OCI-M2 (cell line): ENCODE results near the gene SLC30A1.
"Not testable (repeated sequence)": the region's sequence is repeated elsewhere in the genome, so short reads cannot be mapped to it uniquely, and the experiment has no call there.

ENCODE experiments used
- DNase-seq: peaks from one replicate; lab custom pipeline; 2025; ENCODE audit not compliant: unreplicated experiment; lab: John Stamatoyannopoulos, UW

The SLC30A1 gene

GRCh38 chr1:211548321-211549091, 30.5 kb downstream of the SLC30A1 start:
- no peak for DNase-seq

DNA sequence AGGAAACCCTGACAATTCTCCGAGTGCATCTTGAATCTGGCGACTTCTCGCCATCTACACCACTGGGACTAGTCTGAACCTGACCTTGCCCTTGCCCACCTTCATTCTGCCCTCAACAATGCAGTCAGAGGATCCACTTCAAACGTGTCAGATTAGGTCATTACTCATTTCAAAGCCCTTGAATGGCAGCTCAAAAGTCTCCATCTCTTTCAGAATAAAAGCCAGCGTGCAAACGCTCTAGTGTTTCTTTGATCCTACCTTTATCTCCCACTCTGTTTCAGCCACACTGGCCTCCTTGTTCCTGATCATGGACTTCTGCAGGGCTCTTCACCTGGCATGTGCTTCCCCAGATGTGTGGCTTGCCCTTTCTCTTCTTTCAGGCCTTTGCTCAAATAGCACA, 31.3 kb downstream of the SLC30A1 start:
- DNase-seq: no peak

DNA sequence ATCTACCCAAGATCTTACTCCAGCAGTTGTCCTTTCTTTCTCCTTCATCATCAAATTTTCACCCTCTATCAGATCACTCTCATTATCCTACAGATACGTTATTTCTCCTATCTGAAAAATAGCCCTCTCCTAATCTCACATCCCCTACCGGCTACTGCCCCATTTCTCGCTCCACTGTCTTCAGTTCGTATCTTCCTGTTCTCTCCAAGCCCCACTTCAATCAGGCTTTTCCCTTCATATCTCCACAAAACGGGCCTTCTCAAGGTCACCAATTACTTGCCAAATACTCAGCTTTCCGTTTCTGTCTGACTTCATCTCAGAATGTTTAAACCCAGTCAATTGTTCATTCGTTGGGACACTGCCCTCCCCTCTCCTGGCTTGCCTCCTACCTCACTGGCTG, 32.4 kb downstream of the SLC30A1 start:
- no peak for DNase-seq

- DNase-seq: no peak
Measured at GRCh38 chr1:211543025-211543424, 35.9 kb downstream of the SLC30A1 start.

DNA sequence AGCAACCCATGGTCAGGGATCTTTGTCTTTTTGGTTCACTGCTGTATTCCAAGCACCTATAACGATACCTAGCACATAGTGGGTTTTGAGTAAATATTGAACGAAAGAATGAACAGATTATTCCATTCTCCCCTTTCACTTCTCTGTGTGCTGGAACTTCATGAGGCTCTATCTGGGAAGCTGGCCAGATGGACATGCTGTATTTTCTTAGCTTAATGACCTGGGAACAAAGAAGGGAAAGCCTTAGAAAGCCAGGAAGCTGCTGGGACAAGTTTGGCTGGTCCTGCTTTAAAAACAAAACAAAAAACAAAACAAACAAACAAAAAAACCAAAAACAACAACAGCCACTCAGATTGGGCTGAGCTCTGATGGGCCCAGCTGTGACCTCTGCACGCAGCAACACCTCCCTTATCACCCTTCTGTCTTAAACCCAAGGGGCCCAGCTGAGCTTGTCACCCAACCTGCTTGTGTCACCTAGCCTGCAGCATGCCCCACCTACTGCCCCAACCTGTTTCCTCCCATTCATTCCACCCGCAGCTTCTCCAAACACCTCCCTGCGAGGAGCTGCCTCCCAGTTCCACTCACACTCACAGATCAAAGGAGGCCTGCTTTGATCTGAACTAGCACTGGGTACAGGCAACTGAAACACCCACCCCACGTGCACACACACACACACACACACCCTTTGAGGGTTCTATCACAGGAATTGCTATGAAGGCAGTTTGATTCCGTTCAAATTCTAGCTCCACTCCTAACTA, 37.1 kb downstream of the SLC30A1 start:
- no peak for DNase-seq

DNA sequence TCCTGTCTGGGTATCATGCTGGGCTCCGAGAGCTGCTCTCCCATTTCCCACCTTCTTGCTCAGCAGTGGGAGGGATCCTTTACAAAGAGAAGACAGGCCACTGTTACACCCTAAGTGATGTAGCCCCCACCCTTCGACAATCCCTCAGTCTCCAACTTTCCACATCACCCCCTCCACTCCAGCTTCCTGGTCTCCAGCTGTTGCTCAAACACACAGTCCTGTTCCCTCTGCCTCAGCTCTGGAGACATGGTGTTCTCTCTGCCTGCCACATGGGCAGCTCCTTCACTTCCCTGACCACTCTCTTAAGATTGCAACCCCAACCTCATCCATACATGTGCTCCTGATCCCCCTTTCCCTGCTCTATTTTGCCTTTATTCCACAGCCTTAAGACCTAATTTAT, 37.7 kb downstream of the SLC30A1 start:
- no peak for DNase-seq

GRCh38 chr1:211540824-211541223, 38.1 kb downstream of the SLC30A1 start:
- not testable (repeated sequence) for DNase-seq

DNA sequence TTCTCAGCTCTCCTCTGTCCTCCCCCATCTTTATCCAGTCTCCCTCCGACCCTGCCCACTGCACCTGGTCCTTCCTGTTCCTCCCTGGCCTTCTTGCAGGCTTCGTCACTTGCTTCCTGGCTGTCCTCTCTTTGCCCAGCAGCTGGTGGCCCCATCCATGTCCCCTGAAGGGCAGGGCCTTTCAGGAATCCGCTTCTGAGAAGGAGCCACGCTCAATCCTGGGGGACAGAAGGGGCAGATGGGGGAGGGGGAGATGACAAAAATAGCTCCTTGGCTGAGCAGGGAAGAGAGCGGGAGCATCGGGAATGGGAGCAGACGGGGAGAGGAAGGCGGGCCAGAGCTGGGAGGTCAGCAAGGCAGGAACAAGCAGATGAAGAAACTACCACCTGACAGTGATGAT, 40.7 kb downstream of the SLC30A1 start:
- no peak for DNase-seq

DNA sequence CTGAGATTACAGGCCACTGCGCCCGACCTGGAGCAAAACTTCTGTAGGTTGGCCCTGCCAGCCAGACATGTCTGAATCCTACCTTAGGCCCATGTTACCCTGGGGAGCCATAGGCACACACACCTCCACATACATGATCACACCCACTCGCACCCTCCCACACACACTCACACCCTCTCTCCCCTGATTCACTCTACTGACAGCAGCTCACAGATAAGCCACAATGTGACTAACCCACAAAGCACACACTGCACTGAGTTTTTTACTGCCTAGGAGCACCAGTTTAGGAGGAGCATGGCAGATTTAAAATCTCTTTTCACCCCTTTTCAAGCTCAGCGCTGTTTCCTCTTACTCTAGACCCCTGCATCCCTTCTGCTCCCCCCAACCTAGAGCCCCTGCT, 41.7 kb downstream of the SLC30A1 start:
- DNase-seq: no peak

GRCh38 chr1:211536606-211537005, 42.4 kb downstream of the SLC30A1 start:
- DNase-seq: no peak

DNA sequence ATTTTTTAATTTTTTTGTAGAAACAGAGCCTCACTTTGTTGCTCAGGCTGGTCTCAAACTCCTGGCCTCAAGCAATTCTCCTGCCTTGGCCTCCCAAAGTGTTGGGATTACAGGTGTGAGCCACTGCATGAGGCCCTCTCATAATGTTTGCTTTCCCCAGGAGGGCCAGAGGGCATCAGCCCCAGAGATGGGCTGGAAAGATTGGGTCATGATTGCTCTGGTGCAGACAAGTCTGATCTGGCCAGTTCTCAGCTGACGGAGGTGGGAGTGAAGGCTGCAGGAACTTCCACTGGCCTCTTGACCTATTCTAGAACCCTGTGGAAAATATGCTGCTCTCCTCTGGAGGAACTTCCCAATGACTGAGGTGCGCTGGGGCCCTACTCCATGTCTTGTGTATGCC, 43.6 kb downstream of the SLC30A1 start:
- DNase-seq: no peak

DNA sequence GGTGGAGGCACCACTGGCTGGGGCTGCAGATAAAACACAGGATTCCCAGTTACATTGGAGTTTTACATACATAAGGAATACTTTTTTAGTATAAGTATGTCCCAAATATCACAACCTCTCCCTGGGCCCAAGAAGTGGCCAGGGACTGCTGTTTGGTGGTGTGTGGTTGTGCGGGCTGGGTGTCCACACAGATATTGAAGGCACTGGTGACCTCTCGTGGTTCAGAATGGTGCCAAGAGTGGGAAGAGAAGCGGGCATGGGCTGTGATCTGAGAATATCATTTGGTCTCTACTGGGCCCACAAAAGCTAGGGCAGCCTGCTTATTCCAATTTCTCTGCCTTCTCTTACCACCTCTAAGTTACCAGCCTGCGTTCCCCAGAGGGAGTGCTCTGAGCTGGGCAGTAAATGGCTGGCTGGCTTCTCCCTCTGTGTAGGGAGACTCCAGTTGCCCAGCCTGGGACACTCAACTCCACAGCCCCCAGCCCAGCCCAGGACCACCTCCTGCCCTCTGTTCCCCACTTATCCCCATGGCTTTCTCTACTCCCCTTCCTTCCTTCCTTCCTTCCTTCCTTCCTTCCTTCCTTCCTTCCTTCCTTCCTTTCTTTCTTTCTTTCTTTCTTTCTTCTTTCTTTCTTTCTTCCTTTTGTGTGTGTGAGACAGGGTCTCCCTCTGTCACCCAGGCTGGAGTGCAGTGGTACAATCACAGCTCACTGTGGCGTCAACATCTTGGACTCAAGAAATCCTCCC, 44.2 kb downstream of the SLC30A1 start:
- no peak for DNase-seq

DNA sequence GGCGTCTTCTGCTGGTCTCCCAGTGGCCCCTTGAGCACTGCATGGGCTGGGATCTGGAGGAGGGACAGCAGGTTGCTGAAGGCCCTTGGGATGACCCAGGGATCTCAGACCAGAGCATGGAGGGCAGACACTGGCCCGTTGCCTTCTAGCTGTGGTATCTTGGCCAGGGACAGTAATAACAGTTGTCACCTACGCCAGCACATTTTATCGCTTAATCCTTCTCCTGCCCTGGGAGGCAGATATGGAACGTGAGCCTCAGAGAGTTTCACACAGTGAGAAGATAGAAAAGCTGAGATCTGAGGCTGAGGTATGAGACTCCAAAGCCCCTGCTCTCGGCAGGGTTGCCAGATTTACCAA, 46.9 kb downstream of the SLC30A1 start:
- DNase-seq: no peak

- DNase-seq: no peak
Measured at GRCh38 chr1:211531194-211532087, 47.5 kb downstream of the SLC30A1 start.

DNA sequence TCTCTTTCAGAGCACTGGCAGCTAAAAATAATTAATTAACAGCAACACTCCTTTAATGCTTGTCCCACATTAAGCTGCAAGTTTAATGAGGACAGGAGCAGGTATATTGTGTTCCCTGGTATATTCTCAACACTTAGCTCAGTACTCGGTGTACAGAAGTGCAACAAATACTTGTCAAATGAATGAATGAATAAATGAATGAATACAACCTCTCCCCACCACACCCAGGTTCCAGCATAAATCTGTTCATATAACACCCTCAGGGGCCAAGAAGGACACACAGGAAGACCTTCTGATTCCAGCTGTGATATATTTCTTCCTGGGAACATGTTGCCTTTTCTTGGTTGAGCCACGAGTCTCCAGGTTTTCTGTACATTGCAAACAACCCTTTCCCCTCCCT, 48.9 kb downstream of the SLC30A1 start:
- no peak for DNase-seq

DNA sequence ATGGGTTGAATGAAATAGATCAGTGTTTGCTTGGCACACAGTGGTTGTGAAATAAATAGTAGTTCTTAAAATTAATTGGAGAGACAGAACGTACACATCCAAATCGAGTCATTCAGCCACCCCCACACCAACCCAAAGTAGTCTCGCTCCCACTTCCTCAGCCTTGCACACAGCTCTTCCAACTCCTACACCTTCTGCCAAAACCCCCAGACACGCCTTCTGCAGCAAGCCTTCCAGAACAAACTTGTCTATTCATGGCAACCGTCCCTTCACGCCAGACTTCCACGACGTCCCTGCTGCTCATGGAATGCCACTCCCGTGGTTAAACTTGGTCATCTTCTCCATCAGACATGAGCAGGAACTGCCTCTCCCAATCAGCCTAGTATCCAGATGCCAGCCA, 49.5 kb downstream of the SLC30A1 start:
- no peak for DNase-seq

DNA sequence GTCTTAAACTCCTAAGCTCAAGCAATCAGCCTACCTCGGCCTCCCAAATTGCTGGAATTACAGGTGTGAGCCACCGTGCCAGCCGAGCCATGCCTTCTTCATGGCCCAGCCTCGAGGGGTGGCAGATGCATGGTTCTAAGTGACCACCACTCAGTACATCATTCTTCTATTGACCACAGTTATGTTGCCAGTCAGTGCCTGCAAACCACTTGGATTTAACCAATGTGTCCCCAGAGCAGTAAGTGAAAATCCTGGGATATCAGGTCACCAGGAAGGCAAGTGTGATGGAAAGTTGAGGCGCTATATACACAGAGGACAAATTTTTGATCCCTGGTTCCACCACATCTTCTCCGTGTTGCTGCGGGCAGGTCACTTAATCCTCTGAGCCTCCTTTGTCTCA, 50.0 kb downstream of the SLC30A1 start:
- no peak for DNase-seq

DNA sequence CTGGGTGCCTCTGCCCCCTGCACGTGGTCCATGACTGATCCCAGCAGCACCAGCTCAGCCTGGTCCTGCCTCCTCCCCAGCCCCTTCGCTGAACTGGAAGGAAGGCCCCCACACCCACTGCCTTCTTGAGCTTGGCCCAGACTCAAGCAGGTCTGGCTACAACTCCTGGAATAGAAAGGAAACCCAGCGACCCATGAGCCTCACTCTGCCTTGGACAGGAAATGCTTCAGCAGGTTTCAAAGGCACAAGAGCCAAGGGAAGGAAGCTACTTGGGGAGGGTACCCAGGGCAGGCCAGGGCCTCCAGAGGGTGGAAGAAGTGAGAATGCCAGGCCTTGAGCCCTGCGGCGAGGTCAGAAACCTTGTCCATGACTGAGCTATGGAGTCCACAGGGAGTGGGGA, 51.1 kb downstream of the SLC30A1 start:
- DNase-seq: no peak

- DNase-seq: no peak
Measured at GRCh38 chr1:211527006-211527405, 52.0 kb downstream of the SLC30A1 start.

DNA sequence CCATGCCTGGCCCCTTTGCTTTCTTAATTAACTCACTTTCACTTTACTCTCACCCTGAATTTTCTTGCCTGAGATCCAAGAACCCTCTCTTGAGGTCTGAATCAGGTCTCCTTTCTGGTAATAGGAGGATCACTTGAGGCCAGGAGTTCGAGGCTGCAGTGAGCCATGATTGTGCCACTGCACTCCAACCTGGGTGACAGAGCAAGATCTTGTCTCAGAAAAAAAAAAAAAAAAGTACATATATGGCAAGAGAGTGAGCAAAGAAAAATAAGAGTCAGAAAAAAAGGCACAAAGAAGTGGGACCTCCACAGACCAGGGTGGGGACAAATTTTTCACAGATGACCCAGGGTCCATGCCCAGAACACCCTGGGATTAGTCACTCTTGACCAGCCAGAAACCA, 52.9 kb downstream of the SLC30A1 start:
- DNase-seq: no peak

GRCh38 chr1:211525101-211525676, 53.8 kb downstream of the SLC30A1 start:
- no peak for DNase-seq
